Activated CD8-positive, alpha-beta memory T cell treated with anti-CD3 and anti-CD28 coated beads, Interleukin-2, amount 50 U/mL, for 1 hour (primary cell): ENCODE data around the gene OPN4.
"Not testable (repeated sequence)": the region's sequence is repeated elsewhere in the genome, so short reads cannot be mapped to it uniquely, and the experiment has no call there.

ENCODE experiments used
- DNase-seq: peaks from one replicate; pipeline ENCODE4 v3.0.0-alpha.2; 2020; ENCODE audit errors: extremely low read depth

Gene OPN4

GRCh38 chr10:86654411-86655172 lies at the start of gene OPN4:
TSS of gene OPN4 (plus strand) at chr10:86654547. CDS start at chr10:86654784, 237 bp downstream.
- DNase-seq, result no peak

- DNase-seq, result no peak
These were observed 46.7 kb upstream of the OPN4 start for GRCh38 chr10:86607674-86608073.

GRCh38 chr10:86609920-86610319 lies 44.4 kb upstream of the OPN4 start:
- DNase-seq, result no peak

- DNase-seq, result no peak
These were observed 43.0 kb upstream of the OPN4 start for GRCh38 chr10:86611386-86611785.

- DNase-seq, result no peak
These were observed 41.3 kb upstream of the OPN4 start for GRCh38 chr10:86613096-86613495.

- DNase-seq, result no peak
These were observed 40.4 kb upstream of the OPN4 start for GRCh38 chr10:86613905-86614304.

- no peak for DNase-seq
These were observed 39.5 kb upstream of the OPN4 start for GRCh38 chr10:86614853-86615252.

GRCh38 chr10:86617278-86617677 lies 37.1 kb upstream of the OPN4 start:
- not testable (repeated sequence) for DNase-seq

GRCh38 chr10:86628311-86628710 lies 26.0 kb upstream of the OPN4 start:
- DNase-seq, result no peak

GRCh38 chr10:86630079-86630478 lies 24.3 kb upstream of the OPN4 start:
- DNase-seq, result no peak

GRCh38 chr10:86632009-86632800 lies 22.1 kb upstream of the OPN4 start:
- DNase-seq, result no peak

GRCh38 chr10:86632951-86633350 lies 21.4 kb upstream of the OPN4 start:
- no peak for DNase-seq

- no peak for DNase-seq
These were observed 18.9 kb upstream of the OPN4 start for GRCh38 chr10:86635402-86635801.

GRCh38 chr10:86636311-86636710 lies 18.0 kb upstream of the OPN4 start:
- no peak for DNase-seq

GRCh38 chr10:86642021-86642420 lies 12.3 kb upstream of the OPN4 start:
- DNase-seq, result no peak

- no peak for DNase-seq
These were observed 11.8 kb upstream of the OPN4 start for GRCh38 chr10:86642499-86642898.

GRCh38 chr10:86644152-86644793 lies 10.1 kb upstream of the OPN4 start:
- no peak for DNase-seq

GRCh38 chr10:86644794-86645445 lies 9.4 kb upstream of the OPN4 start:
- no peak for DNase-seq

- DNase-seq, result not testable (repeated sequence)
These were observed 8.7 kb upstream of the OPN4 start for GRCh38 chr10:86645621-86646165.

- DNase-seq, result no peak
These were observed 7.8 kb upstream of the OPN4 start for GRCh38 chr10:86646532-86646931.

GRCh38 chr10:86646933-86647332 lies 7.4 kb upstream of the OPN4 start:
- DNase-seq, result no peak
